ENCODE measurements around the gene CDC40.
"Not testable (repeated sequence)": the region's sequence is repeated elsewhere in the genome, so short reads cannot be mapped to it uniquely, and the experiment has no call there.

CDC40 gene

GRCh38 chr6:110271732-110272022, 91.5 kb downstream of the CDC40 start:
- no peak for DNase-seq

GRCh38 chr6:110272781-110273180, 92.6 kb downstream of the CDC40 start:
- DNase-seq: not testable (repeated sequence)

- DNase-seq: no peak
These were observed 97.0 kb downstream of the CDC40 start for GRCh38 chr6:110277100-110277665.
